ENCODE data around the gene WWOX. TPM values are rescaled to one million over a fixed set of nuclear protein-coding genes. Genes with fewer than 3 reads are reported as not detected.

The WWOX gene
- total and polyA plus RNA-seq, 2 experiments from 2014 or later: 22.1 to 123 TPM

- no peak overlapping the region for H3K27ac ChIP-seq
- no peaks in the 10 kb centered on the region for H3K27me3 ChIP-seq
- no peaks in the 10 kb centered on the region for H3K36me3 ChIP-seq
- H3K4me3 ChIP-seq: no peak overlapping the region
- no peak for TF ChIP-seq CTCF (IDR thresholded peaks at IDR 0.05; ENCODE audit: low read depth, low read length)
- no peak for DNase-seq (ENCODE audit: low read depth in 1 of 2, low spot score in 1 of 2)
- no peaks in the 10 kb centered on the region for H3K9me3 ChIP-seq (ENCODE audit: low read depth)
- no peaks in the 10 kb centered on the region for H3K4me1 ChIP-seq (ENCODE audit: low read depth)
These were observed 452.7 kb downstream of the WWOX start for GRCh38 chr16:78552106-78552675.

GRCh38 chr16:78552716-78553115 lies 453.3 kb downstream of the WWOX start:
- Histone ChIP-seq H3K4me3 (no peak overlapping the region), H3K27me3 (no peaks in the 10 kb centered on the region), H3K27ac (no peak overlapping the region), H3K9me3 (ENCODE audit: low read depth) (no peaks in the 10 kb centered on the region), H3K36me3 (no peaks in the 10 kb centered on the region), H3K4me1 (ENCODE audit: low read depth) (no peaks in the 10 kb centered on the region)
- no peak for TF ChIP-seq CTCF (IDR thresholded peaks at IDR 0.05; ENCODE audit: low read depth, low read length)
- DNase-seq (ENCODE audit: low read depth in 1 of 2, low spot score in 1 of 2): no peak

GRCh38 chr16:78553268-78554039 lies 454.0 kb downstream of the WWOX start:
- Histone ChIP-seq H3K4me1 (ENCODE audit: low read depth) (no peaks in the 10 kb centered on the region), H3K9me3 (ENCODE audit: low read depth) (no peaks in the 10 kb centered on the region), H3K36me3 (no peaks in the 10 kb centered on the region), H3K27ac (no peak overlapping the region), H3K4me3 (no peak overlapping the region), H3K27me3 (no peaks in the 10 kb centered on the region)
- no peak for TF ChIP-seq CTCF (IDR thresholded peaks at IDR 0.05; ENCODE audit: low read depth, low read length)
- no peak for DNase-seq (ENCODE audit: low read depth in 1 of 2, low spot score in 1 of 2)

- DNase-seq (ENCODE audit: low read depth in 1 of 2, low spot score in 1 of 2): no peak
- no peaks in the 10 kb centered on the region for H3K4me1 ChIP-seq (ENCODE audit: low read depth)
- TF ChIP-seq CTCF (IDR thresholded peaks at IDR 0.05; ENCODE audit: low read depth, low read length): no peak
- no peak overlapping the region for H3K4me3 ChIP-seq
- no peak overlapping the region for H3K27ac ChIP-seq
- no peaks in the 10 kb centered on the region for H3K9me3 ChIP-seq (ENCODE audit: low read depth)
- no peaks in the 10 kb centered on the region for H3K36me3 ChIP-seq
- H3K27me3 ChIP-seq: no peaks in the 10 kb centered on the region
These were observed 457.0 kb downstream of the WWOX start for GRCh38 chr16:78556421-78556820.

GRCh38 chr16:78560997-78561396 lies 461.5 kb downstream of the WWOX start:
- no peak overlapping the region for H3K4me3 ChIP-seq
- no peaks in the 10 kb centered on the region for H3K36me3 ChIP-seq
- DNase-seq (ENCODE audit: low read depth in 1 of 2, low spot score in 1 of 2): no peak
- H3K9me3 ChIP-seq (ENCODE audit: low read depth): no peaks in the 10 kb centered on the region
- H3K27ac ChIP-seq: no peak overlapping the region
- H3K4me1 ChIP-seq (ENCODE audit: low read depth): no peaks in the 10 kb centered on the region
- no peak for TF ChIP-seq CTCF (IDR thresholded peaks at IDR 0.05; ENCODE audit: low read depth, low read length)
- no peaks in the 10 kb centered on the region for H3K27me3 ChIP-seq
